HG03565 (cell line): Measurements from ENCODE around the gene EDN3.

Experiments used
- ATAC-seq: cut with Tn5 transposase; IDR thresholded peaks from one replicate; pipeline ENCODE4 v1.9.1; 2021; ENCODE audit warnings: mild to moderate bottlenecking, moderate library complexity; ENCODE audit not compliant: unreplicated experiment

The EDN3 gene

GRCh38 chr20:59360934-59361333 is 60.5 kb downstream of the EDN3 start:
- ATAC-seq, result no peak

DNA sequence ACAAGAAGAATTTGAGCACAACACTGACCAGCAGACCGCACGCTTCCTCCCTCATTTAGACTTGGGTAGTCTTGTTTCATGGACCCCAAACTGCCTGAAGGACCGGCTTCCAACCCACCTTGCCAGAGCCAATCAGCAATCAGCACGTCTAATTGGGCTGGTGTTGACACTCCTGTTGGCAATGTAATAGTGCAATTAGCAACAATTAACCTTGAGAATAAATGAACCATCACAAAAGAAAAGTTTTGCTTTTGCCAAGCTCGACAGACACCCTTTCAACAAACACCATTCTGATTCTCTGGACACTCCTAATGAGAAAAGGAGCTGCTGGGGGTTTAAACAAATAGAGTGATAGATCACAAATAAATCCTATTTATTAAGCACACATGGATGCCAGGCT is 61.0 kb downstream of the EDN3 start:
- no peak for ATAC-seq

- ATAC-seq, result no peak
Observed at GRCh38 chr20:59363101-59363500, 62.7 kb downstream of the EDN3 start.

- ATAC-seq, result no peak
Observed at GRCh38 chr20:59364611-59365010, 64.2 kb downstream of the EDN3 start.

- no peak for ATAC-seq
Observed at GRCh38 chr20:59365611-59366285, 65.3 kb downstream of the EDN3 start.

GRCh38 chr20:59371431-59371830 is 71.0 kb downstream of the EDN3 start:
- no peak for ATAC-seq

DNA sequence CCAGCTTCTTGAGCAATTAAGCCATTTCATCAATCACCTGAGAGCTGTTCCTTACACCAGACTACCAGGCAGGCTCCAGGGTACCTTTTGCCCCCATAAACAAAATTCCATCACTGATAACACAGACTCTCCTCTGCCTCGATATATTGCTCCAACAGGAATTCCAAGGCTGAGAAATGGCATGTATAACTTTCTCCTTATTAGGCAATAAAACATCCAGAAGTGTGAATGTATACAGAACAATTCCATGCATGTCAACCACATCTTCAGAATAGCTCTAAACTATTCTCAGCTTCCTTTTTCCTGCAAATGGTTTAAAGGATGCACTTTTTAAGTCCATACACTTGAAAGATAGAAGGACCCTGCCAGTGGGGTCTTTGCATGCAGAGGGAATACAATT is 73.8 kb downstream of the EDN3 start:
- ATAC-seq, result no peak

DNA sequence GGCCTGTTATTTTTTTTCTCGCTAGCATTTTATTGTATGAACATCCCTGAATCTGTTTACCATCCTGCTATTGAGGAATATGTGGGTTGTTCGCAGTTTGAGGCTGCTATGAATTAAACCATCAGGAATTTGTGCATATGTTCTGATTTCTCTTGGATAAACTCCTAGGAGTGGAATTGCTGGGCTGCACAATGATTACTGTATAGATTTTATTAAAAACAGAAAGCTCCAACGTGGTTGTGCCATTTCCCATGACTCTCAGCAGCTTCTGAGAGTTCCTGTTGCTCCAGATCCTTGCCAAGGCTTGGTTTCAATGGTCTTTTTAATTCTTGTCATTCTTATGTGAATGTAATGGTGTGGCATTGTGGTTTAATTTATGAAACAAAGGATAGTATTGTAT is 75.1 kb downstream of the EDN3 start:
- ATAC-seq, result no peak
